Transverse colon (tissue), 4 donors: Measurements from ENCODE around the gene PPP1R9A.

Experiments
- CTCF ChIP-seq, 5 experiments: fragments of 200-600 bp in 3 of 5; fragments of 450-650 bp in 2 of 5; sonication (generic) in 3 of 5; IDR thresholded peaks; 1 replicate in 2 of 5; 2 replicates in 3 of 5; pipeline ENCODE4 v1.5.1; 2016 to 2017; ENCODE audit warnings: antibody characterized with exemption in 5 of 5, inconsistent platforms in 3 of 5, mild to moderate bottlenecking in 2 of 5, moderate library complexity in 1 of 5
- POLR2A ChIP-seq: fragments of 450-650 bp; IDR thresholded peaks from one replicate; pipeline ENCODE4 v1.6.1; 2016; ENCODE audit warnings: antibody characterized with exemption, mild to moderate bottlenecking, moderate library complexity
- POLR2AphosphoS5 ChIP-seq, 3 donors: sonication (generic); formaldehyde crosslinking; IDR thresholded peaks; one replicate each; pipeline ENCODE4 v1.6.1; 2016; ENCODE audit warnings: antibody characterized with exemption in 3 of 3

GRCh38 chr7:95059842-95060313 is 152.5 kb downstream of the PPP1R9A start:
- TF ChIP-seq POLR2A = no peak
- no peak for TF ChIP-seq CTCF (IDR thresholded peaks at IDR 0.05)
- no peak for TF ChIP-seq POLR2AphosphoS5 (IDR thresholded peaks at IDR 0.05)
